Umbilical cord (tissue), 2 donors: ENCODE data around the gene ZNF543. TPM values are rescaled to one million over a fixed set of nuclear protein-coding genes. Genes with fewer than 3 reads are reported as not detected.
A peak's percentile ranks its signal among the peaks of the same experiment; 100 is the strongest.

Experiments used
- DNase-seq: peaks from one replicate; pipeline ENCODE4 v3.0.0-alpha.2; 2015; ENCODE audit warnings: low spot score
- total RNA-seq: library from RNA; depleted of rRNA; stranded (reverse); fragments of >200 nt; gene quantifications from one replicate; pipeline ENCODE4 v1.2.3, GENCODE V29; 2014; ENCODE audit warnings: low replicate concordance; ENCODE audit not compliant: insufficient read depth

Gene ZNF543
- total RNA-seq = 12.3 TPM

DNA sequence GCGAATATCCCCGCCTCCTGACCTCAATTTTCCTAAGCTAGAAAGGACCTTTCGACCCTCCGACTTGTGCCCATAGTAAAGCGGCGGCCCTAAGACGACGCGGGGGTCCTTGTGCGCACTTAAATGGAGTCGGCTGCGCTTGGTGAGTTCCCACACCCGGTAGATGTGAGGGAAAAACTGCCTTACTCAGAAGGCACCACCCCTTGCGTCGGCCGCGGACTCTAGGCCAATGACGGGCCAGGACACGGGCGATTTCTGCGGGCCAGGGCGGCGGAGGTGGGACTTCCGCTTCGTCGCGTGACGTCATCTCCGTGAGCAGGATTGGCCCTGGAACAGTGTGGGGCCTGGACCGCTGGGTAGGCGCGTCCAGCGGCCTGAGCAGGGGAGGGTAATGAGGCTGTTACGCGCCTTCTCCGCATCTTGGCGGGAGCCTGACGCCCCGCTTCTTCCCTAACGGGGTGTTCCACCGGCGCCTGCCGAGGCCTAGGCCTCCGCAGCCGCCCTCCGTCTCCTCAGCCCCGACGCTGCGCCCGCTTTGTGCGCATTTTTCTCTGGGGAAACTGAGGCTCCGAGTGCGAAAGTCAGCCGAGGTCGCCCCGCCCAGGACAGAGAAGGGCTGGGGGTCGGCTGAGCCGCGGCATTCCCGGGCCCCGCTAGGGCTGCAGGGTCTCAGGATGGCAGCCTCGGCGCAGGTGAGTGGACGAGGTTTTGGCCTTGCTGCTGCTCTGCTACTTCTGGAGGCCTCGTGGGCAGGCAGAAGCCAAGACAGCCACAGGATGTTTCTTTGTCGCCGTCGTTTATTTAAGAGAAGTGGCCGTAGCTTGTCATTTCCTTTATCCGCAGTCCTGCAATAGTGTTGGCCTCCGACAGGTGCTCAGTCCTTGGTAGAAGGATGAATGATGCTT lies at the start of gene ZNF543:
ZNF543 (plus strand) TSS at position 293 of the 905 bp plus-strand sequence; CDS start at position 675, 382 bp downstream.
- peak; percentile 98 for DNase-seq

DNA sequence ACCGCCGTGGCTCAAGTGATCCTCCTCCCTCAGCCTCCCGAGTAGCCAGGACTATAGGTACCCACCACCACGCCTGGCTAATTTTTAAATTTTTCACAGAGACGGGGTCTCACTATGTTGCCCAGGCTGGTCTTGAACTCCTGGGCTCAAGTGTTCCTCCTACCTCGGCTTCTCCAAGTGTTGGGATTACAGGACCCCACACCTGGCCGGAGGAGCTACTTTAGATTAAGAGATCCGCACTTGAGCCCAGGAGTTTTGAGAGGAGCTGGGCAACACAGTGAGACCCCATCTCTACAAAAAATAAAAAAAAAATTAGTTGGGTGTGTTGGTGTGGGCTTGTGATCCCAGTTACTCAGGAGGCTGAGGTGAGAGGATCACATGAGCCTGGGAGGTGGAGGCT lies 49.0 kb upstream of the ZNF543 start:
- DNase-seq = no peak

DNA sequence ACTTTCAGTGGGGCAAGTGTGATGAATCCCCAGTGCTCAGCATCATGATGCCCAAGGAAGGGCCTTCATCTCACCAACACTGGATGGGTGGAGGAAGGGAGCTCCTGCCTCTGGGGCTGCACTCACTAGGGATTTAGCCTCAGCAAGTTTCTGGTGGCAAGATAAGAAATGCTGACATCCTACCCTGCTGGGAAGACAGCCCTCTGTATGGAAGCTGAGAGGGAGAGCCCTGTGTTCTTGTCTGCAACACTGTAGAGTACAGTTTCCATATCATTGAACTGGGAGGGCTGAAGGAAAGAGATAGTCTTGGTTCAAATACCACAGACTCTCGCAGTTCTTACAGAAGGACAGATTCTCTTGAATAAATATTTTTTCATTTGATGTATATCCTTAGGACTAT lies 47.3 kb upstream of the ZNF543 start:
- DNase-seq = no peak

DNA sequence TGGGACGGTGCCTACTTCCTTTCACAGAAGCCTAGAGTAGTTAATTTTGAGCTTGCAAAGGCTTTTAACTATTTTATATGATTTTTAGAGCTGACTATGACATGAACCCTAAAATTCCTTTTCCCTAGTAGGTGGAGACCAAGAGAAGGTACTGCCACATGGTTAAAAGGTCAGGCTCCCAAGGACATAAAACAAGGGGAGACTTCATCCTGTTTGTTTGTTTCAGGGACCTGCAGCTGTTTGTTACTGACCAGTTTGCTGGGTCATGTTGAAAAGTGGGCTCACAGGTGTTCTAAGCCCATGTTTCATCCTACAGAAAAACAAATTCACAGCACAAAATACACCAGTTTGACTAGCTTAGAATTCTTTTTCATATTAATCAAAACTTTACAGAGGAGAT lies 43.8 kb upstream of the ZNF543 start:
- no peak for DNase-seq

DNA sequence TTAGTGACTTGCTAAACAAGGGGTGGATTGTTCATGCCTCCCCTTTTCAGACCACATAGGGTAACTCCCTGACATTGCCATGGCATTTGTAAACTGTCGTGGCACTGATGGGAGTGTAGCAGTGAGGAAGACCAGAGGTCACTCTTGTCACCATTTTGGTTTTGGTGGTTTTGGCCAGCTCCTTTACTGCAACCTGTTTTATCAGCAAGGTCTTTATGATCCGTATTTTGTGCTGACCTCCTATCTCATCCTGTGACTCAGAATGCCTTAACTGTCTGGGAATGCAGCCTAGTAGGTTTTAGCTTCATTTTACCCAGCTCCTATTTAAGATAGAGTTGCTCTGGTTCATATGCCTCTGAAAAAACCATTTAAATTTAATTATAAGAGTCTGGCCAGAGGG lies 41.8 kb upstream of the ZNF543 start:
- DNase-seq = peak; percentile 80

DNA sequence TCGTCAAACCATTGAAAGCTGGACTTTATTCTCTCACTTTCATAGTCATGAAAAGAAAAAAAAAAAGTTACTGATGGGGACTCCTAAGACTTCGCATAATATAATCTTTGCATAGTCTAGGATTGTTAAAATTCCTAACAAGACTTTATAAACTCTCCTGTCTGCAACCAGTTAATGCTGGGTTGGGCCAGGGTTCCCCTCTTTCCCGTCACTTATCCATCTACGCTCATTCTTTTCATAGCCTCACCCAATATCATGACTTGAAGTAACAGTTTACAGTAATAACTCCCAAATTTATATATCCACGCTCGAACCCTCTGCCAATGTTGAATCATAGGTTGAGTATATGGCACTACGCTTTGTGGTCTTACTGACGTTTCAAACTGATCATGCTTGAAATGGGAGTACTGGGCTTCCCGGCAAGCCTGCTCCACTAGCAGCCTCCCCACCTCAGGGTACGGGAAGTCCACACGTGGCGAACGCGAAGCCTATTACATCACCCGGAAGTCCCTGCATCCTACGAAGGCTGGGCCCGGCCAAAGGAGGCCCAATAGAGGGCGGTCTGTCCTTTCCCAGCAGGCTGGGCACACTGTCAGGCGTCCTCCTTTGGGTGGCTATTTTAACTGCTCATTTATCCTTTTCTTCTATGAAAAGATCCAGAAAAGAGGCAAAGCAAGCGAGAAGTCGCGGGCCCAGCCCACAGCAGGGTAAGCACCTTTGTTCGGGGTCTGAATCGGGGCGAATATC lies 40.7 kb upstream of the ZNF543 start:
- peak; percentile 98 for DNase-seq

DNA sequence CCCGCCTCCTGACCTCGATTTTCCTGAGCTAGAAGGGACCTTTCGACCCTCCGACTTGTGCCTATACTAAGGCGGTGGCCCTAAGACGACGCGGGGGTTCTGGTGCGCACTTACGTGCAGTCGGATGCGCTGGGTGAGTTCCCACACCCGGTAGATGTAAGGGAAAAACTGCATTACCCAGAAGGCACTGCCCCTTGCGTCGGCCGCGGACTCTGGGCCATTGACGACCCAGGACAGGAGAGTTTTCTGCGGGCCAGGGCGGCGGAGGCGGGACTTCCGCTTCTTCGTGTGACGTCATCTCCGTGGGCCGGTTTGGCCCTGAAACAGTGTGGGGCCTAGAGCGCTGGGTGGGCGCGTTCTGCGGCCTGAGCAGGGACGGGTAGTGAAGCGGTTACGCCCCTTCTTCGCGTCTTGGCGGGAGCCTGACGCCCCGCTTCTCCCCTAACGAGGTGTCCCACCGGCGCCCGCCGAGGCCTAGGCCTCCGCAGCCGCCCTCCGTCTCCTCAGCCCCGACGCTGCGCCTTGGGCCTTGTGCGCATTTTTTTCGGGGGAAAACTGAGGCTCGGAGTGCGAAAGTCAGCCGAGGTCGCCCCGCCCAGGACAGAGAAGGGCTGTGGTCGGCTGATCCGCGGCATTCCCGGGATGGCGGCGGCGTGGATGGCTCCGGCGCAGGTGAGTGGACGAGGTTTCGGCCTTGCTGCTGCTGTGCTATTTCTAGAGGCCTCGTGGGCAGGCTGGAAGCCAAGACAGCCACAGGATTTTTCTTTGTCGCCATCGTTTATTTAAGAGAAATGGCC lies 39.9 kb upstream of the ZNF543 start, which contains the start of gene ZNF460:
ZNF460 (plus strand) TSS at position 321 of the 797 bp plus-strand sequence; CDS start at position 643, 322 bp downstream.
- DNase-seq = peak; percentile 99

DNA sequence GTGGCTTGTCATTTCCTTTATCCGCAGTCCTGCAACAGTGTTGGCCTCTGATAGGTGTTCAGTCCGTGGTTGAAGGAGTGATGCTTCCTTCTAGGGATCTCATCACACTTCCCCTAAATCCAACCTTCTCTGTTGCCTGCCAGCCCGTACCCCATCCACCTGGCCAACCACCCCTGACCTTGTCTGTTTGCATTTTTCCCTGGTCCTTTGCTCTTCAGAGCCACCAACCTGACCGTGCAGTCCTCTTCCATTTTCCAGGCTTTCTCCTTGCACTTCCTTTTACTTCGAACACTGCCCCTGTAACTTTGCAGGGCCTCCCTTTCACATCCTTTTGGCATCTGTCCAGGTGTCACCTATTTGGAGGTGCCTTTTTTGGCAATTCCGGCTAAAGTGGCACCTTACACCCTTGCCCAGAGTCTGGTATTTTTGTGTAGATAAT lies 39.3 kb upstream of the ZNF543 start:
- peak; percentile 20 for DNase-seq

DNA sequence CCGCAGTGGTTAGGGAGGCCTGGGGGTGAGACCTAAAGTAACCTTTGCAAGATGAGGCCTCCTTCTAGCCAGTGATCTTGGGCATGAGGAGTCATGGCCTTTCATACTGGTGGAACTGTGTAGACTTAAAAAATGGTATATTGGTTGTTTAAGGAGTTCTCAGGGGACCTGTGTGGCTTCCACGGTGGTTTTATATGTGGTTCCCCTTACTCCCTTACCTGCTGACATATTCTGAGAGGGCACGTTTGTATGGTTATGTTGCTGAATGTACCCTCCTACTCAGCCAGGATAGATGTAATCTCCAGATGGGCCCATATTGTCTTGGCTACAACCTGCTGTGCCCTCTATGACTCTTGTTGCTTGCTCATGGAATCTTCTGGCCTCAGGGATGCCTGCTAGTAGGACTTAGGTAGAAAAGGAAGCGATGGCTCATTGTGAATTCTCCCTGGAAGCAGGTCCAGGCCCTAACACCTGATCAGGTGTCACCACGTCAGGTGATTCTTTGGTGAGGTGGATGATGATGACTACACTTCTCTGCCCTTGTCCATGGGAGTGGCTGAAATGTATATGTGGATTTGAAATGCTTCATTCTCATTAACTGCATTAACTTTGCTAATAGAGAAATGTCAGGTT lies 38.1 kb upstream of the ZNF543 start:
- no peak for DNase-seq

DNA sequence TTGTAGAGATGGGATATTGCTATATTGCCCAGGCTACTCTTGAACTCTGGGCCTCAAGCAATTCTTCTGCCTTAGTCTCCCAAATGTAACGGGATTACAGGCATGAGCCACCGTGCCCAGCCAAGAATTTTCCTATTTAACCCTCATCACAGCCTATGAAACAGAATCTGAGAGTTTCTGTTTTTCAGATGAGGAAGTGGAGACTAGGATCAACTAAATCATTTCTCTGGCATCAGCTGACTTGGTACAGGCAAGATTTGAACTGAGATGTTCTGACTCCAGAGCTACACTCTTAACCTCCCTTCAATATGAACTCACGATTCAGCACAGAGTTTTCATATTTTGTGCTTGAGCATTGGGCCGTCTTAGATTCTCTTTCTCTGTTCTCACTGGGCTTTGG lies 31.9 kb upstream of the ZNF543 start:
- no peak for DNase-seq

DNA sequence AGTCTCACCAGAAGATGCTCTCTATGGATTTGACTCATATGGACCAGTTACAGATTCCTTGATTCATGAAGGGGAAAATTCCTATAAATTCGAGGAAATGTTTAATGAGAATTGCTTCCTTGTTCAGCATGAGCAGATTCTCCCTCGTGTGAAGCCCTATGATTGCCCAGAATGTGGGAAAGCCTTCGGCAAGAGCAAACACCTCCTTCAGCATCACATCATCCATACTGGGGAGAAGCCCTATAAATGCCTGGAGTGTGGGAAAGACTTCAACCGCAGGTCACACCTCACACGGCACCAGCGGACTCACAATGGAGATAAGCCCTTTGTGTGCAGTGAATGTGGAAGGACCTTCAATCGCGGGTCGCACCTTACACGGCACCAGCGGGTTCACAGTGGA lies 29.3 kb upstream of the ZNF543 start:
- DNase-seq = no peak

DNA sequence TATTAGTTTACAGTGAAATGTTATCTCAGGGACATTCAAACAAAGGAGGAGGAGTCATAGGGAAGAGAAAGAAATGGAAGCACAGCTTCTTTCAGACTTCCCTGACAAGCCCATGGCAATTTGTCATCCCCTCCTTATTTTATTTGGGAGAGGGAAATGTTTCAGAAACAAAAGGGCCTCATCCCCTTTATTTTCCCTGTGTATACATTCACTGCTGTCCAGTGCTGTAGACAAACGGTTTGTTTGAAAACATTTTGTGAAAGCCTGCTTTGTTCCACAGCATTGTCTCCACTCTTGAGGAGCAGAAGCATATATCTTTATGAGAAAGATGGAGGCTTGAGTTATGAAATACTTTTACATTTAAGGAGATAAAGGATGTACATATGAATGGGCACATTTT lies 27.7 kb upstream of the ZNF543 start:
- no peak for DNase-seq

DNA sequence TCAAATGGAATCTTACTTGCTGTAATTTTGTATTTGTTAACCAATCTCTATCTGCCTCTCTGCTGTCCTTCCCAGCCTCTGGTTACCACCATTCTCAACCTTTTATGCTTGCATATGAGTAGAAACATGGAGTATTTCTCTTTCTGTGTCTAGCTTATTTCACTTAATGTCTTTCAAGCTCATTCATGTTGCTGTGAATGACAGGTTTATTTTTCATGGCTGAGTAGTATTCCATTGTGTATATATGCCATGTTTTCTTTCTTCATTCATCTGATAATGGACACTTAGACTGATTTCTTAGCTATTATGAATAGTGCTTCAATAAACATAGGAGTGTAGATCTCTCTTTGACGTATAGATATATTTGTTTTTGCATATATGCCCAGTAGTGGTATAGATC lies 26.6 kb upstream of the ZNF543 start:
- no peak for DNase-seq

DNA sequence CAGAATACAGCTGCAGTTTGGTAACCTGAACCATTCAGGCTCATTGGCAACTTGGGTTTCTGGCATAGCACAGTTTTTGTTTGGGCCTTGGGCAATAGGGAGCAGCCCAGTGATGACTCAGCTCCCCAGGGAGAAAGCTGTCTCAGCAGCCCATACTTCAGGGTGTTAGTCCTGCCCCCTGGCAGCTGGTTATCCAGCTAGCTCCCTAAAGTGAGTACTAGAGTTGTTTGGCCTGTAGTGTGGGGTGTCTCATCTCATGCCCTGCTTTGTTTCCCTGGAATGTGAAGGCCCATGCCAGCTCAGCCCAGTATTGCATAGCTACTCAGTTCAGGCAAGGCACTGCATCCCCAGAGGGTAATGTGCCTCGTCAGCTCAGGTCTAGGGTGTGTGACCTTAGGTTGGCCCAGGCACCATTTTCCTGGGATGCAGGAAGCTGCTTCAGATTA lies 18.2 kb upstream of the ZNF543 start:
- DNase-seq = no peak

DNA sequence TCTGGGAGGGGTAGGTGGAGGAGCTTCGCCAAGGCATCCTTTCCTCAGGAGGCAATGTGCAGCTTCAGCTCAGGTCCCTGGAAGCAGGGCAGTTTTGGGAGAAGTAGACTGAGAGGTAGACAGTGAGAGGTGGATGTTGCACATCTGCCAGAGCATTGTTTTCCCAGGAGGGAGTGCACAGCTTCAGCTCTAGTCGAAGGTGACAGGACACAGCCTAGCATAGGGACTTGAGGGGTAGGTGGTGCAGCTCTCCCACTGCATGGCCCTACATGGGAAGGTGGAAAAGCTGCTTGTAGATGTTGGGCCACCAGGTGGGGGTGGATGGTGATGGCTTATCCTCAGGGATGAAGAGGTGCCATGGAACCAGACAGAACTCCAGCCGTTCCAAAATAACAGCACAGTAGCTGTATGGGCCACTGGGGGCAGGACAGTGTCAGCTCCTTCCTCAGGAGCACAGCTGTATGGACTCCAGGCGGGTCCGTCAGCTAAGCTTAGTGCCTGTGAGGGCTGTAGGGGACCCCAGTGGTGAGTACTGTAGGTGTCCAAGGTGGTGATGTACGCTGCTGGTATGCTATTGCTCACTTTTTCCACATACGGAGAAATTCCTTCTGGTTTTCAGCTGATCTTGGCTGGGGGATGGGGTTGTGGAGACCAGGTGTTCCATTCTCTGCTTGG lies 17.4 kb upstream of the ZNF543 start:
- DNase-seq = no peak

DNA sequence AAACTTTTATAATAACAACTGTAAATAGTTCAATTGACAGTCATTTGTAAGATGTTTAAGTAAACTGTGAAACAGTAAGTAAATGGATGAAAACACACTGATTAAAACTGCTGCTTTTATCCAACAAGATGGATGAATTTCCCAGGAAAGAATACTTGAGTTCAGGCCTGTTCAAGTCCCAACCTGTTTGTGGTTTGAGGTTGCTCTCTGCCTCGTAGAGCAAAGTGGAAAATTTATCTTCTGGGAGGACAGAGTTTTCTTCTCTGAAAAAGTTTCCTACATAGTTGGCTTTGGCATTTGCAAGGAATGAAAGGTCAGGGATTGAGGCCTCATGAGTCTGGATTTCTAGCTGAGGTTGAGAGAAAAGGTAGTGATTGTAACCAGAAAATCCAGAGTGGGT lies 15.2 kb upstream of the ZNF543 start:
- peak; percentile 31 for DNase-seq

DNA sequence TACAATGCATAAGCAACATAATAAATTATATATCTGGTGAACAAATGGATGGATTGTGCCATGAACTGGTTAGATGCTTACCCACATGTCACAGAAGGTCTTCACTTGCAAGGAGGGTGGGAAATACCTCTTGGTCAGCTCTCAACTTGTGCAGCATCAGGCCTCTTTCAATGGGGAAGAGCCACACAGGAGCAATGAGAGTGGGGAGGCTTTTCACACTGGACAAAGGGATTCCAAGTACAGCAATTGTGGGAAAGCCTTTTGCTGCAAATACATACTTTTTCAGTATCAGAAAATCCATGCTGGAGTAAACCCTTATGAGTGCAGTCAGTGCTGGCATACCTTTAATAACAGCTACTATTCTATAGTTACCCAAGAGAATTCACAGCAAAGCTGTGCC lies 11.8 kb upstream of the ZNF543 start:
- DNase-seq = no peak

DNA sequence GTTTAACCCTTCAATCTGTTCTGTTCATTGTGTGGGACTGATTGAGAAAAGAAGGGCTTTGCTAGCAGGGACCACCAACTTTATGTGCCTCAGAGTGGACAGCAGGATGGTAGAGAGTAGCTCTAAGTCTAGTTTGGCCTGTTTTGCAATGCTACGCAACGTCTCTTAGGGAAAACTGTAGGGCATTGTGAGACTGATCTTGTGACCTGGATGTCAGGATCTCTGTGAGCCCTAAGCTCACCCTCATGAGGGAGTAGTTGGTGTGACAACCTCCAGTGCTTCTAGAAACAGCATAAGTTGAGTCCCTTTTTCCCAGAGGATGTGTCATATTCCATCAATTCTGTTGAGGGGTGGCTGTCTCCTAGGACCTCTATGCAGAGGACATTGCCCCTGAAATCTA lies 9.5 kb upstream of the ZNF543 start:
- no peak for DNase-seq

DNA sequence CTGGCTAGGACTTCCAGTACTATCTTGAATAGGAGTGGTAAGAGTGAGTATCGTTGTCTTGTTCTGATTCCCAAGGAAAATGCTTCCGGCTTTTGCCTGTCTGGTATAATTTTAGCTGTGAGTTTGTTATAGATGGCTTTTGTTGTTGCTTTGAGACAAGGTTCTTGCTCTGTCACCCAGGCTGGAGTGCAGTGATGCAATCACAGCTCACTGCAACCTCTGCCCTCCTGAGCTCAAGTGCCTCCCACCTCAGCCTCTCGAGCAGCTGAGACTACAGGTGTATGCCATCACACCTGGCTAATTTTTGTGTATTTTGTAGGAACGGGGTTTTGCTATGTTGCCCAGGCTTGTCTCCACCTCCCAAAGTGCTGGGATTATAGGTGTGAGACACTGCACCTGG lies 6.1 kb upstream of the ZNF543 start:
- no peak for DNase-seq

DNA sequence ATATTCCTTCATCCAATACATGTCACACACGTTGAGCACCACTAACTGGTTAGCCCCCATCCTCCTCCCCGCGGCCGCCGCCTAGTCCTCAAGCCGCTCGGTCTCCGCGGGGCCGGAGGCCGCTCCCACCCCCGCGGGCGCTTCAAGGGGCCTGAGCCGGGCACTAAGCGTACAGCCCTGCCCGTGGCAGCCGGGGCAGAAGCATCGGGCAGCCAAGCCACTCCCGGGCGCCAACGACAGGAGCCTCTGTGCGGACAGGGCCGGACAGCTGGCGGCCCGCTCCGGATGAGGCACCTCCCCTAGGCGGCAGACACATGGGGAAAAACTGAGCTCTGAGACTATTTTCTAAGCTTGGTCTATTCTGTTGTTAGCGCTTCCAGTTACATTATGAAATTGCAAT lies 2.8 kb upstream of the ZNF543 start:
- DNase-seq = no peak

DNA sequence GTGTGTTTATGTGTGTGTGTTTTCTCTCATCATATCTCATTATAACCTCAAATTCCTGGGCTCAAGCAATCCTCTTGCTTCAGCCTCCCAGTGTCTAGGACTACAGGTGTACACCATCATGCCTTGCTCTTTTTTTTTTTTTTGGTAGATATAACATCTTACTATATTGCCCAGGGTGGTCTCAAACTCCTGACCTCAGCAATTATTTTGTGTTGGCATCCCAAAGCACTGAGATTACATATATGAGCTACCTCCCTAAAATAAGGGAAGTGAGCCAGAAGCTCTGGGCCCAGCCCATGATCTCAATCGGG lies 448 bp upstream of the ZNF543 start:
- DNase-seq = no peak
